K562 (cell line): ENCODE results near the gene GP1BB. TPM values are rescaled to one million over a fixed set of nuclear protein-coding genes. Genes with fewer than 3 reads are reported as not detected.

Source experiments
- BCOR ChIP-seq: fragments of 450-650 bp; IDR thresholded peaks from 2 replicates; pipeline ENCODE4 v1.6.1; 2016
- NR2F6 ChIP-seq: fragments of 450-650 bp; formaldehyde crosslinking; IDR thresholded peaks from 2 replicates; pipeline ENCODE4 v1.4.0; 2020; ENCODE audit warnings: mild to moderate bottlenecking
- TRIM28 ChIP-seq: fragments of 450-650 bp; IDR thresholded peaks from 2 replicates; pipeline ENCODE4 v1.6.1; 2017
- ZNF444 ChIP-seq: fragments of 250-450 bp; sonication (Bioruptor Pico); IDR thresholded peaks from 2 replicates; pipeline ENCODE4 v1.4.0; 2020; ENCODE audit warnings: mild to moderate bottlenecking, moderate library complexity
- ZNF77 ChIP-seq: fragments of 250-450 bp; sonication (Bioruptor Pico); IDR thresholded peaks from 2 replicates; pipeline ENCODE4 v1.5.0; 2020
- ZNF830 ChIP-seq: fragments of 250-450 bp; sonication (Bioruptor Pico); IDR thresholded peaks from 2 replicates; pipeline ENCODE4 v1.5.0; 2021; ENCODE audit warnings: mild to moderate bottlenecking
- polyA plus RNA-seq, 8 experiments: library from polyadenylated mRNA; depleted of rRNA in 4 of 8; stranded (reverse) in 5 of 8; unstranded in 3 of 8; fragments of >200 nt; fragmentation: Nextera tagmentation in 2 of 8; fragmentation: Illumina TruSeq in 1 of 8; extraction: Ambion mirVana in 2 of 8; extraction: Trizol in 1 of 8; gene quantifications; 2 replicates each; pipeline versions ENCODE4 v1.2.1 to v1.2.3, GENCODE V29; 2011 to 2014; ENCODE audit warnings: inconsistent platforms in 1 of 8, missing spikeins in 1 of 8
- total RNA-seq, 7 experiments: library from RNA; depleted of rRNA in 6 of 7; stranded (reverse); fragments of >200 nt in 6 of 7; fragmentation: Illumina TruSeq in 2 of 7; extraction: Trizol in 2 of 7; gene quantifications; 2 replicates each; pipeline versions ENCODE4 v1.2.1 to v1.2.3, GENCODE V29; 2011 to 2021; ENCODE audit warnings: low replicate concordance in 1 of 7
- TF ChIP-seq, protein P1 (sequence below): fragments of 150-350 bp; IDR thresholded peaks from 2 replicates; pipeline ENCODE4 v1.6.1; 2014; ENCODE audit warnings: low read depth, mild to moderate bottlenecking, low read length, borderline replicate concordance
- TF ChIP-seq, protein P2 (sequence below): fragments of 450-650 bp; IDR thresholded peaks from 2 replicates; pipeline ENCODE4 v1.6.1; 2014; ENCODE audit warnings: low read depth, mild to moderate bottlenecking, moderate library complexity, borderline replicate concordance
- TF ChIP-seq, protein P3 (sequence below): fragments of 250-450 bp; sonication (Bioruptor Pico); IDR thresholded peaks from 2 replicates; pipeline ENCODE4 v1.5.0; 2020; ENCODE audit warnings: mild to moderate bottlenecking
- TF ChIP-seq, protein P4 (sequence below): fragments of 250-450 bp; sonication (Bioruptor Pico); IDR thresholded peaks from 2 replicates; pipeline ENCODE4 v1.9.0; 2021; ENCODE audit warnings: mild to moderate bottlenecking, inconsistent platforms
- TF ChIP-seq, protein P5 (sequence below): fragments of 250-450 bp; sonication (Bioruptor Pico); IDR thresholded peaks from 2 replicates; pipeline ENCODE4 v1.4.0; 2020; ENCODE audit warnings: mild to moderate bottlenecking, moderate library complexity, borderline replicate concordance

The GP1BB gene
- total and polyA plus RNA-seq, 9 of the 15 experiments (the other 6 are each of a cell fraction or from before 2014, with no cell fraction given) = 0.69 to 162 (median 2.8) TPM

DNA sequence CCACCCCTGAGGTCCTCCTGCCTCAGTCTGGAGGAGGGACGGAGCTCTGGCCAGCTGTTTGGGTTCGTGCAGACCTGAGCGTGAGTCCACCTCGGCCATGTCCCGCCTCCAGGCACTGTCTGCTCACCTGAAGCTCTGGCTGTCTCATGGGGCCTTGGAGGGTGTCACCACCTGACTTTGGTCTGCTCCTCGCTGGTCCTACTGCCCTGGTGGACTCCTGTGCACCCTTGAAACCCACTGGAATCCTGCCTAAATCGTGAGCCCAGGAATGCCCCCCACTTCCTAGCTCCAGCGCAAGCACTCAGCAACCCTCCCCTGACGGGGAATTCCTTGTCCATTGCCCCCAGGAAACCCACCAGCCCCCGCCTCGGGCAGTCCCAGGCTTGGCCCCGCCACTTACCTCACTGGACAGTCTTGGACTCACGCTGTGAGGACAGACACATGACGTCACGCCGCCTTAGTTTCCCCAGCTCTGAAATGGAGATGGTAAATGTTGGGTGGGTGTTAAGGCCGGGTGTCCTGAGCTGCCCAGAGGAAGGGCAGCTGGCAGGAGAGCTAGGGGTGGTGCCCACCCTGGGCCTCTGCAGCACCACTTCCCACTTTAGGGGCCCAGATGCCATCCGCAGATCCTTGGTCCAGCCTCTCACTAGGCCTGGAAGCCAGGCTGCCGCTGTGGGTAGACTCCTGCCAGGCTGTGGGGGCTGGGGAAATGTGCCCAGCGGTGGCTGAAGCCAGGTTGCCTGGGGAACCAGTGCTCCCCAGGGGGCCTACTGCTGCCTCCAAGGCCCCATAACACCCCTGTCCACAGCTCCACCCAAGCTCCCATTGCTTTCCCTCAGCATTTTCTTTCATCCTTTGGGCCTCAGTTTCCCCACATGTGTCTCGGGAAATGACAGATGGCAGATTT lies 19.1 kb downstream of the GP1BB start (continued):
- TF ChIP-seq, protein P1, sequence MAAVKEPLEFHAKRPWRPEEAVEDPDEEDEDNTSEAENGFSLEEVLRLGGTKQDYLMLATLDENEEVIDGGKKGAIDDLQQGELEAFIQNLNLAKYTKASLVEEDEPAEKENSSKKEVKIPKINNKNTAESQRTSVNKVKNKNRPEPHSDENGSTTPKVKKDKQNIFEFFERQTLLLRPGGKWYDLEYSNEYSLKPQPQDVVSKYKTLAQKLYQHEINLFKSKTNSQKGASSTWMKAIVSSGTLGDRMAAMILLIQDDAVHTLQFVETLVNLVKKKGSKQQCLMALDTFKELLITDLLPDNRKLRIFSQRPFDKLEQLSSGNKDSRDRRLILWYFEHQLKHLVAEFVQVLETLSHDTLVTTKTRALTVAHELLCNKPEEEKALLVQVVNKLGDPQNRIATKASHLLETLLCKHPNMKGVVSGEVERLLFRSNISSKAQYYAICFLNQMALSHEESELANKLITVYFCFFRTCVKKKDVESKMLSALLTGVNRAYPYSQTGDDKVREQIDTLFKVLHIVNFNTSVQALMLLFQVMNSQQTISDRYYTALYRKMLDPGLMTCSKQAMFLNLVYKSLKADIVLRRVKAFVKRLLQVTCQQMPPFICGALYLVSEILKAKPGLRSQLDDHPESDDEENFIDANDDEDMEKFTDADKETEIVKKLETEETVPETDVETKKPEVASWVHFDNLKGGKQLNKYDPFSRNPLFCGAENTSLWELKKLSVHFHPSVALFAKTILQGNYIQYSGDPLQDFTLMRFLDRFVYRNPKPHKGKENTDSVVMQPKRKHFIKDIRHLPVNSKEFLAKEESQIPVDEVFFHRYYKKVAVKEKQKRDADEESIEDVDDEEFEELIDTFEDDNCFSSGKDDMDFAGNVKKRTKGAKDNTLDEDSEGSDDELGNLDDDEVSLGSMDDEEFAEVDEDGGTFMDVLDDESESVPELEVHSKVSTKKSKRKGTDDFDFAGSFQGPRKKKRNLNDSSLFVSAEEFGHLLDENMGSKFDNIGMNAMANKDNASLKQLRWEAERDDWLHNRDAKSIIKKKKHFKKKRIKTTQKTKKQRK = no peak
- TF ChIP-seq ZNF444 (CRISPR knock-in tag) (no peak), BCOR (no peak), ZNF830 (CRISPR knock-in tag) (no peak), NR2F6 (CRISPR knock-in tag) (no peak), ZNF77 (no peak), TRIM28 (no peak)
- TF ChIP-seq, protein P2, sequence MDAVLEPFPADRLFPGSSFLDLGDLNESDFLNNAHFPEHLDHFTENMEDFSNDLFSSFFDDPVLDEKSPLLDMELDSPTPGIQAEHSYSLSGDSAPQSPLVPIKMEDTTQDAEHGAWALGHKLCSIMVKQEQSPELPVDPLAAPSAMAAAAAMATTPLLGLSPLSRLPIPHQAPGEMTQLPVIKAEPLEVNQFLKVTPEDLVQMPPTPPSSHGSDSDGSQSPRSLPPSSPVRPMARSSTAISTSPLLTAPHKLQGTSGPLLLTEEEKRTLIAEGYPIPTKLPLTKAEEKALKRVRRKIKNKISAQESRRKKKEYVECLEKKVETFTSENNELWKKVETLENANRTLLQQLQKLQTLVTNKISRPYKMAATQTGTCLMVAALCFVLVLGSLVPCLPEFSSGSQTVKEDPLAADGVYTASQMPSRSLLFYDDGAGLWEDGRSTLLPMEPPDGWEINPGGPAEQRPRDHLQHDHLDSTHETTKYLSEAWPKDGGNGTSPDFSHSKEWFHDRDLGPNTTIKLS = no peak
- TF ChIP-seq, protein P3, sequence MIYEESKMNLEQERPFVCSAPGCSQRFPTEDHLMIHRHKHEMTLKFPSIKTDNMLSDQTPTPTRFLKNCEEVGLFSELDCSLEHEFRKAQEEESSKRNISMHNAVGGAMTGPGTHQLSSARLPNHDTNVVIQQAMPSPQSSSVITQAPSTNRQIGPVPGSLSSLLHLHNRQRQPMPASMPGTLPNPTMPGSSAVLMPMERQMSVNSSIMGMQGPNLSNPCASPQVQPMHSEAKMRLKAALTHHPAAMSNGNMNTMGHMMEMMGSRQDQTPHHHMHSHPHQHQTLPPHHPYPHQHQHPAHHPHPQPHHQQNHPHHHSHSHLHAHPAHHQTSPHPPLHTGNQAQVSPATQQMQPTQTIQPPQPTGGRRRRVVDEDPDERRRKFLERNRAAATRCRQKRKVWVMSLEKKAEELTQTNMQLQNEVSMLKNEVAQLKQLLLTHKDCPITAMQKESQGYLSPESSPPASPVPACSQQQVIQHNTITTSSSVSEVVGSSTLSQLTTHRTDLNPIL = no peak
- TF ChIP-seq, protein P4, sequence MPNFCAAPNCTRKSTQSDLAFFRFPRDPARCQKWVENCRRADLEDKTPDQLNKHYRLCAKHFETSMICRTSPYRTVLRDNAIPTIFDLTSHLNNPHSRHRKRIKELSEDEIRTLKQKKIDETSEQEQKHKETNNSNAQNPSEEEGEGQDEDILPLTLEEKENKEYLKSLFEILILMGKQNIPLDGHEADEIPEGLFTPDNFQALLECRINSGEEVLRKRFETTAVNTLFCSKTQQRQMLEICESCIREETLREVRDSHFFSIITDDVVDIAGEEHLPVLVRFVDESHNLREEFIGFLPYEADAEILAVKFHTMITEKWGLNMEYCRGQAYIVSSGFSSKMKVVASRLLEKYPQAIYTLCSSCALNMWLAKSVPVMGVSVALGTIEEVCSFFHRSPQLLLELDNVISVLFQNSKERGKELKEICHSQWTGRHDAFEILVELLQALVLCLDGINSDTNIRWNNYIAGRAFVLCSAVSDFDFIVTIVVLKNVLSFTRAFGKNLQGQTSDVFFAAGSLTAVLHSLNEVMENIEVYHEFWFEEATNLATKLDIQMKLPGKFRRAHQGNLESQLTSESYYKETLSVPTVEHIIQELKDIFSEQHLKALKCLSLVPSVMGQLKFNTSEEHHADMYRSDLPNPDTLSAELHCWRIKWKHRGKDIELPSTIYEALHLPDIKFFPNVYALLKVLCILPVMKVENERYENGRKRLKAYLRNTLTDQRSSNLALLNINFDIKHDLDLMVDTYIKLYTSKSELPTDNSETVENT (CRISPR knock-in tag) = peak; percentile 16; the same call in 1 of the 2 replicates
- TF ChIP-seq, protein P5, sequence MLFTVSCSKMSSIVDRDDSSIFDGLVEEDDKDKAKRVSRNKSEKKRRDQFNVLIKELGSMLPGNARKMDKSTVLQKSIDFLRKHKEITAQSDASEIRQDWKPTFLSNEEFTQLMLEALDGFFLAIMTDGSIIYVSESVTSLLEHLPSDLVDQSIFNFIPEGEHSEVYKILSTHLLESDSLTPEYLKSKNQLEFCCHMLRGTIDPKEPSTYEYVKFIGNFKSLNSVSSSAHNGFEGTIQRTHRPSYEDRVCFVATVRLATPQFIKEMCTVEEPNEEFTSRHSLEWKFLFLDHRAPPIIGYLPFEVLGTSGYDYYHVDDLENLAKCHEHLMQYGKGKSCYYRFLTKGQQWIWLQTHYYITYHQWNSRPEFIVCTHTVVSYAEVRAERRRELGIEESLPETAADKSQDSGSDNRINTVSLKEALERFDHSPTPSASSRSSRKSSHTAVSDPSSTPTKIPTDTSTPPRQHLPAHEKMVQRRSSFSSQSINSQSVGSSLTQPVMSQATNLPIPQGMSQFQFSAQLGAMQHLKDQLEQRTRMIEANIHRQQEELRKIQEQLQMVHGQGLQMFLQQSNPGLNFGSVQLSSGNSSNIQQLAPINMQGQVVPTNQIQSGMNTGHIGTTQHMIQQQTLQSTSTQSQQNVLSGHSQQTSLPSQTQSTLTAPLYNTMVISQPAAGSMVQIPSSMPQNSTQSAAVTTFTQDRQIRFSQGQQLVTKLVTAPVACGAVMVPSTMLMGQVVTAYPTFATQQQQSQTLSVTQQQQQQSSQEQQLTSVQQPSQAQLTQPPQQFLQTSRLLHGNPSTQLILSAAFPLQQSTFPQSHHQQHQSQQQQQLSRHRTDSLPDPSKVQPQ = no peak
- TF ChIP-seq, all 486 proteins: peak for 15
